HepG2 (cell line): ENCODE results near the gene ZACN. TPM values are rescaled to one million over a fixed set of nuclear protein-coding genes. Genes with fewer than 3 reads are reported as not detected.
A peak's percentile ranks its signal among the peaks of the same experiment; 100 is the strongest.

ENCODE experiments used
- ASH2L ChIP-seq: fragments of 300-600, 200-600 bp; sonication (generic); IDR thresholded peaks from 2 replicates; pipeline ENCODE4 v1.7.0; 2017; ENCODE audit warnings: low read depth, mild to moderate bottlenecking, moderate library complexity, mixed read lengths, low read length; ENCODE audit not compliant: insufficient read length
- ATRX ChIP-seq: sonication (generic); formaldehyde crosslinking; IDR thresholded peaks from 2 replicates; pipeline ENCODE4 v1.4.0; 2020; ENCODE audit warnings: missing genetic modification reagents, borderline replicate concordance
- CBX5 ChIP-seq: sonication (generic); formaldehyde crosslinking; IDR thresholded peaks from 2 replicates; pipeline ENCODE4 v1.4.0; 2020; ENCODE audit warnings: missing genetic modification reagents, borderline replicate concordance
- HMG20A ChIP-seq: IDR thresholded peaks from 2 replicates; pipeline ENCODE4 v1.6.1; 2016; ENCODE audit warnings: borderline replicate concordance
- MEF2D ChIP-seq: sonication (generic); formaldehyde crosslinking; IDR thresholded peaks from 2 replicates; pipeline ENCODE4 v1.5.1; 2020; ENCODE audit warnings: mild to moderate bottlenecking, missing genetic modification reagents
- TCF12 ChIP-seq, 2 experiments: fragments of 450-650 bp in 1 of 2; sonication (generic) in 1 of 2; formaldehyde crosslinking in 1 of 2; IDR thresholded peaks; 2 replicates each; pipeline versions ENCODE4 v1.6.1 to v1.8.0; 2017 to 2022; ENCODE audit warnings: antibody characterized with exemption in 1 of 2, mild to moderate bottlenecking in 1 of 2, missing genetic modification reagents in 1 of 2, moderate library complexity in 1 of 2
- ZNF296 ChIP-seq: sonication (generic); formaldehyde crosslinking; conservative IDR thresholded peaks from 2 replicates; pipeline ENCODE4 v1.5.0; 2020; ENCODE audit warnings: mild to moderate bottlenecking, missing genetic modification reagents
- ZNF431 ChIP-seq: sonication (generic); formaldehyde crosslinking; IDR thresholded peaks from 2 replicates; pipeline ENCODE4 v1.9.0; 2022; ENCODE audit warnings: missing genetic modification reagents, low read depth, mild to moderate bottlenecking, borderline replicate concordance
- ZNF724P ChIP-seq: sonication (generic); formaldehyde crosslinking; IDR thresholded peaks from 2 replicates; pipeline ENCODE4 v1.8.0; 2022; ENCODE audit warnings: missing genetic modification reagents, borderline replicate concordance
- polyA plus RNA-seq, 8 experiments: library from polyadenylated mRNA; depleted of rRNA in 3 of 8; stranded (reverse) in 7 of 8; unstranded in 1 of 8; fragments of >200 nt; fragmentation: Illumina TruSeq in 4 of 8; extraction: Trizol in 4 of 8; gene quantifications; 2 replicates each; pipeline versions ENCODE4 v1.2.1 to v1.2.3, GENCODE V29; 2011 to 2016; ENCODE audit warnings: low read depth in 4 of 8, missing spikeins in 1 of 8, mixed read lengths in 1 of 8; ENCODE audit not compliant: insufficient read depth in 1 of 8
- total RNA-seq, 5 experiments: library from RNA; depleted of rRNA; stranded (reverse); fragments of >200 nt; fragmentation: Illumina TruSeq; extraction: Trizol; gene quantifications; 2 replicates each; pipeline ENCODE4 v1.2.3, GENCODE V29; 2016; ENCODE audit warnings: low read depth in 1 of 5
- TF ChIP-seq, protein P1 (sequence below): sonication (generic); formaldehyde crosslinking; IDR thresholded peaks from 2 replicates; pipeline ENCODE4 v1.9.0; 2021; ENCODE audit warnings: missing genetic modification reagents, borderline replicate concordance
- TF ChIP-seq, protein P2 (sequence below), 2 experiments: sonication (generic) in 1 of 2; formaldehyde crosslinking in 1 of 2; IDR thresholded peaks; 2 replicates each; pipeline versions ENCODE4 v1.4.0 to v1.6.1; 2016 to 2020; ENCODE audit warnings: borderline replicate concordance in 1 of 2, low read depth in 1 of 2, mild to moderate bottlenecking in 1 of 2, missing genetic modification reagents in 1 of 2
- TF ChIP-seq, protein P3 (sequence below): sonication (generic); formaldehyde crosslinking; IDR thresholded peaks from 2 replicates; pipeline ENCODE4 v1.4.0; 2020; ENCODE audit warnings: missing genetic modification reagents, borderline replicate concordance
- TF ChIP-seq, protein P4 (sequence below): sonication (generic); formaldehyde crosslinking; IDR thresholded peaks from 2 replicates; pipeline ENCODE4 v1.5.0; 2020; ENCODE audit warnings: mild to moderate bottlenecking, missing genetic modification reagents

The ZACN gene
- total and polyA plus RNA-seq, 2 of the 13 experiments (the other 11 are each of a cell fraction or from before 2014, with no cell fraction given) = 0.11 to 0.15 TPM

DNA sequence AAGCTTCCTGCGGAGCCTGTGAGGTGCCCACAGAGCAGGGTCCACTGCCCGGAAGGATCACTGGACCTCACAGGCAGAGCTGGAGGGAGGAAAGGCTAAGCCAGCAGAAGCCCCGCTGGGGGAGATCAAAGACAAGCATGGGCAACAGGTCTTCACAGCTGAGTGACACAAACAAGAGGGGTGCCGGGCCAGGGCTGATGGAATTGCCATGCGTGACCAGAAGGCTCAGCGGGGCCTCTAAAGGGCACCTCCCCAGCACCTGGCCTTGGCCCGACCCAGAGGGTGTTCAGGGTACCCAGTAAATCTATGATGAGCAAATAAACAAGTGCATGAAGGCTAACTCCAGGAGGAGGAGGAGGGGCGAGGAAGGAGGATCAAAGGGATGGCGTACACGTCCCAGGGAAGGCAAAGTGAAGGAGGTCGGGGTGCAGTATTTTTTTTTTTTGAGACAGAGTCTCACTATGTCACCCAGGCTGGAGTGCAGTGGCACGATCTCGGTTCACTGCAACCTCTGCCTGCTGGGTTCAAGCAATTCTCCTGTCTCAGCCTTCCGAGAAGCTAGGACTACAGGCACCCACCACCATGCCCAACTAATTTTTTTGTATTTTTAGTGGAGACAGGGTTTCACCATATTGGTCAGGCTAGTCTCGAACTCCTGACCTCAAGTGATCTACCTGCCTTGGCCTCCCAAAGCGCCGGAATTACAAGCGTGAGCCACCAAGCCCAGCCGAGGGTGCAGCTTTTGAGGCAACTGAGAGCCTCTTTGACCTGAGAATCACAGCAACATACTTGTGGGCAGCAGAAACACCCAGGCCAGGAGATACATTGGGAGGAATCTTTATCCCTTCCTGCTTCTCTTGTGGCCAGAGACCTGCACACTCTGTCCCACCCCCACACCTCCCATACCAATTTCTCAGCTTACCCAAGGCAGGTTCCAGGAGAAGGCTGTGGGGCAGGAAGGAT lies 40.7 kb downstream of the ZACN start (continued):
- TF ChIP-seq, protein P1, sequence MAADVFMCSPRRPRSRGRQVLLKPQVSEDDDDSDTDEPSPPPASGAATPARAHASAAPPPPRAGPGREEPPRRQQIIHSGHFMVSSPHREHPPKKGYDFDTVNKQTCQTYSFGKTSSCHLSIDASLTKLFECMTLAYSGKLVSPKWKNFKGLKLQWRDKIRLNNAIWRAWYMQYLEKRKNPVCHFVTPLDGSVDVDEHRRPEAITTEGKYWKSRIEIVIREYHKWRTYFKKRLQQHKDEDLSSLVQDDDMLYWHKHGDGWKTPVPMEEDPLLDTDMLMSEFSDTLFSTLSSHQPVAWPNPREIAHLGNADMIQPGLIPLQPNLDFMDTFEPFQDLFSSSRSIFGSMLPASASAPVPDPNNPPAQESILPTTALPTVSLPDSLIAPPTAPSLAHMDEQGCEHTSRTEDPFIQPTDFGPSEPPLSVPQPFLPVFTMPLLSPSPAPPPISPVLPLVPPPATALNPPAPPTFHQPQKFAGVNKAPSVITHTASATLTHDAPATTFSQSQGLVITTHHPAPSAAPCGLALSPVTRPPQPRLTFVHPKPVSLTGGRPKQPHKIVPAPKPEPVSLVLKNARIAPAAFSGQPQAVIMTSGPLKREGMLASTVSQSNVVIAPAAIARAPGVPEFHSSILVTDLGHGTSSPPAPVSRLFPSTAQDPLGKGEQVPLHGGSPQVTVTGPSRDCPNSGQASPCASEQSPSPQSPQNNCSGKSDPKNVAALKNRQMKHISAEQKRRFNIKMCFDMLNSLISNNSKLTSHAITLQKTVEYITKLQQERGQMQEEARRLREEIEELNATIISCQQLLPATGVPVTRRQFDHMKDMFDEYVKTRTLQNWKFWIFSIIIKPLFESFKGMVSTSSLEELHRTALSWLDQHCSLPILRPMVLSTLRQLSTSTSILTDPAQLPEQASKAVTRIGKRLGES = no peak
- TF ChIP-seq HMG20A (CRISPR knock-in tag) (peak; percentile 92), TCF12 (IDR thresholded peaks at IDR 0.05) (no peak), TCF12 (CRISPR knock-in tag; IDR thresholded peaks at IDR 0.05) (0 out of 2 replicates have a peak, but pooled peaks have one; percentile 18), ZNF724P (CRISPR knock-in tag) (no peak), ASH2L (no peak), ATRX (CRISPR knock-in tag) (no peak), ZNF431 (CRISPR knock-in tag) (0 out of 2 replicates have a peak, but pooled peaks have one; percentile 31), CBX5 (peak; percentile 58; the same call in 1 of the 2 replicates), MEF2D (CRISPR knock-in tag) (peak; percentile 14; the same call in 1 of the 2 replicates), ZNF296 (CRISPR knock-in tag) (0 out of 2 replicates have a peak, but pooled peaks have one; percentile 40)
- TF ChIP-seq, protein P2, sequence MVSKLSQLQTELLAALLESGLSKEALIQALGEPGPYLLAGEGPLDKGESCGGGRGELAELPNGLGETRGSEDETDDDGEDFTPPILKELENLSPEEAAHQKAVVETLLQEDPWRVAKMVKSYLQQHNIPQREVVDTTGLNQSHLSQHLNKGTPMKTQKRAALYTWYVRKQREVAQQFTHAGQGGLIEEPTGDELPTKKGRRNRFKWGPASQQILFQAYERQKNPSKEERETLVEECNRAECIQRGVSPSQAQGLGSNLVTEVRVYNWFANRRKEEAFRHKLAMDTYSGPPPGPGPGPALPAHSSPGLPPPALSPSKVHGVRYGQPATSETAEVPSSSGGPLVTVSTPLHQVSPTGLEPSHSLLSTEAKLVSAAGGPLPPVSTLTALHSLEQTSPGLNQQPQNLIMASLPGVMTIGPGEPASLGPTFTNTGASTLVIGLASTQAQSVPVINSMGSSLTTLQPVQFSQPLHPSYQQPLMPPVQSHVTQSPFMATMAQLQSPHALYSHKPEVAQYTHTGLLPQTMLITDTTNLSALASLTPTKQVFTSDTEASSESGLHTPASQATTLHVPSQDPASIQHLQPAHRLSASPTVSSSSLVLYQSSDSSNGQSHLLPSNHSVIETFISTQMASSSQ (IDR thresholded peaks at IDR 0.05; ENCODE audit: low read depth) = peak; percentile 35; the same call in 1 of the 2 replicates
- TF ChIP-seq, protein P2 (CRISPR knock-in tag; IDR thresholded peaks at IDR 0.05; ENCODE audit: borderline replicate concordance) = no peak; the same call in 1 of the 2 replicates
- TF ChIP-seq, protein P3, sequence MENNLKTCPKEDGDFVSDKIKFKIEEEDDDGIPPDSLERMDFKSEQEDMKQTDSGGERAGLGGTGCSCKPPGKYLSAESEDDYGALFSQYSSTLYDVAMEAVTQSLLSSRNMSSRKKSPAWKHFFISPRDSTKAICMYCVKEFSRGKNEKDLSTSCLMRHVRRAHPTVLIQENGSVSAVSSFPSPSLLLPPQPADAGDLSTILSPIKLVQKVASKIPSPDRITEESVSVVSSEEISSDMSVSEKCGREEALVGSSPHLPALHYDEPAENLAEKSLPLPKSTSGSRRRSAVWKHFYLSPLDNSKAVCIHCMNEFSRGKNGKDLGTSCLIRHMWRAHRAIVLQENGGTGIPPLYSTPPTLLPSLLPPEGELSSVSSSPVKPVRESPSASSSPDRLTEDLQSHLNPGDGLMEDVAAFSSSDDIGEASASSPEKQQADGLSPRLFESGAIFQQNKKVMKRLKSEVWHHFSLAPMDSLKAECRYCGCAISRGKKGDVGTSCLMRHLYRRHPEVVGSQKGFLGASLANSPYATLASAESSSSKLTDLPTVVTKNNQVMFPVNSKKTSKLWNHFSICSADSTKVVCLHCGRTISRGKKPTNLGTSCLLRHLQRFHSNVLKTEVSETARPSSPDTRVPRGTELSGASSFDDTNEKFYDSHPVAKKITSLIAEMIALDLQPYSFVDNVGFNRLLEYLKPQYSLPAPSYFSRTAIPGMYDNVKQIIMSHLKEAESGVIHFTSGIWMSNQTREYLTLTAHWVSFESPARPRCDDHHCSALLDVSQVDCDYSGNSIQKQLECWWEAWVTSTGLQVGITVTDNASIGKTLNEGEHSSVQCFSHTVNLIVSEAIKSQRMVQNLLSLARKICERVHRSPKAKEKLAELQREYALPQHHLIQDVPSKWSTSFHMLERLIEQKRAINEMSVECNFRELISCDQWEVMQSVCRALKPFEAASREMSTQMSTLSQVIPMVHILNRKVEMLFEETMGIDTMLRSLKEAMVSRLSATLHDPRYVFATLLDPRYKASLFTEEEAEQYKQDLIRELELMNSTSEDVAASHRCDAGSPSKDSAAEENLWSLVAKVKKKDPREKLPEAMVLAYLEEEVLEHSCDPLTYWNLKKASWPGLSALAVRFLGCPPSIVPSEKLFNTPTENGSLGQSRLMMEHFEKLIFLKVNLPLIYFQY (CRISPR knock-in tag) = peak; percentile 69
- TF ChIP-seq, protein P4, sequence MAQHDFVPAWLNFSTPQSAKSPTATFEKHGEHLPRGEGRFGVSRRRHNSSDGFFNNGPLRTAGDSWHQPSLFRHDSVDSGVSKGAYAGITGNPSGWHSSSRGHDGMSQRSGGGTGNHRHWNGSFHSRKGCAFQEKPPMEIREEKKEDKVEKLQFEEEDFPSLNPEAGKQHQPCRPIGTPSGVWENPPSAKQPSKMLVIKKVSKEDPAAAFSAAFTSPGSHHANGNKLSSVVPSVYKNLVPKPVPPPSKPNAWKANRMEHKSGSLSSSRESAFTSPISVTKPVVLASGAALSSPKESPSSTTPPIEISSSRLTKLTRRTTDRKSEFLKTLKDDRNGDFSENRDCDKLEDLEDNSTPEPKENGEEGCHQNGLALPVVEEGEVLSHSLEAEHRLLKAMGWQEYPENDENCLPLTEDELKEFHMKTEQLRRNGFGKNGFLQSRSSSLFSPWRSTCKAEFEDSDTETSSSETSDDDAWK (CRISPR knock-in tag) = no peak
